ENCODE measurements around the gene FOXO4.

GRCh38 chrX:71111141-71111843, 15.6 kb downstream of the FOXO4 start, which contains the start of gene IL2RG:
- TF ChIP-seq ZNF138 (CRISPR knock-in tag; conservative IDR thresholded peaks at IDR 0.05) (no peak), CTCF (IDR thresholded peaks at IDR 0.05) (no peak)
